ENCODE data around the gene DZIP3.
A peak's percentile ranks its signal among the peaks of the same experiment; 100 is the strongest.

DZIP3 gene, protein sequence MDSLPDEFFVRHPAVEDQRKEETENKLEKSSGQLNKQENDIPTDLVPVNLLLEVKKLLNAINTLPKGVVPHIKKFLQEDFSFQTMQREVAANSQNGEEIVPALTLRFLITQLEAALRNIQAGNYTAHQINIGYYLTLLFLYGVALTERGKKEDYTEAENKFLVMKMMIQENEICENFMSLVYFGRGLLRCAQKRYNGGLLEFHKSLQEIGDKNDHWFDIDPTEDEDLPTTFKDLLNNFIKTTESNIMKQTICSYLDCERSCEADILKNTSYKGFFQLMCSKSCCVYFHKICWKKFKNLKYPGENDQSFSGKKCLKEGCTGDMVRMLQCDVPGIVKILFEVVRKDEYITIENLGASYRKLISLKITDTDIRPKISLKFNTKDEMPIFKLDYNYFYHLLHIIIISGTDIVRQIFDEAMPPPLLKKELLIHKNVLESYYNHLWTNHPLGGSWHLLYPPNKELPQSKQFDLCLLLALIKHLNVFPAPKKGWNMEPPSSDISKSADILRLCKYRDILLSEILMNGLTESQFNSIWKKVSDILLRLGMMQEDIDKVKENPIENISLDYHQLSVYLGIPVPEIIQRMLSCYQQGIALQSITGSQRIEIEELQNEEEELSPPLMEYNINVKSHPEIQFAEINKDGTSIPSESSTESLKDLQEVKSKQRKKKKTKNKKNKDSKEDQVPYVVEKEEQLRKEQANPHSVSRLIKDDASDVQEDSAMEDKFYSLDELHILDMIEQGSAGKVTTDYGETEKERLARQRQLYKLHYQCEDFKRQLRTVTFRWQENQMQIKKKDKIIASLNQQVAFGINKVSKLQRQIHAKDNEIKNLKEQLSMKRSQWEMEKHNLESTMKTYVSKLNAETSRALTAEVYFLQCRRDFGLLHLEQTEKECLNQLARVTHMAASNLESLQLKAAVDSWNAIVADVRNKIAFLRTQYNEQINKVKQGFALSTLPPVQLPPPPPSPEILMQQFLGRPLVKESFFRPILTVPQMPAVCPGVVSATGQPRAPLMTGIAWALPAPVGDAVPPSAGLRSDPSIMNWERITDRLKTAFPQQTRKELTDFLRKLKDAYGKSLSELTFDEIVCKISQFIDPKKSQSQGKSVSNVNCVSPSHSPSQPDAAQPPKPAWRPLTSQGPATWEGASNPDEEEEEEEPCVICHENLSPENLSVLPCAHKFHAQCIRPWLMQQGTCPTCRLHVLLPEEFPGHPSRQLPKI

DNA sequence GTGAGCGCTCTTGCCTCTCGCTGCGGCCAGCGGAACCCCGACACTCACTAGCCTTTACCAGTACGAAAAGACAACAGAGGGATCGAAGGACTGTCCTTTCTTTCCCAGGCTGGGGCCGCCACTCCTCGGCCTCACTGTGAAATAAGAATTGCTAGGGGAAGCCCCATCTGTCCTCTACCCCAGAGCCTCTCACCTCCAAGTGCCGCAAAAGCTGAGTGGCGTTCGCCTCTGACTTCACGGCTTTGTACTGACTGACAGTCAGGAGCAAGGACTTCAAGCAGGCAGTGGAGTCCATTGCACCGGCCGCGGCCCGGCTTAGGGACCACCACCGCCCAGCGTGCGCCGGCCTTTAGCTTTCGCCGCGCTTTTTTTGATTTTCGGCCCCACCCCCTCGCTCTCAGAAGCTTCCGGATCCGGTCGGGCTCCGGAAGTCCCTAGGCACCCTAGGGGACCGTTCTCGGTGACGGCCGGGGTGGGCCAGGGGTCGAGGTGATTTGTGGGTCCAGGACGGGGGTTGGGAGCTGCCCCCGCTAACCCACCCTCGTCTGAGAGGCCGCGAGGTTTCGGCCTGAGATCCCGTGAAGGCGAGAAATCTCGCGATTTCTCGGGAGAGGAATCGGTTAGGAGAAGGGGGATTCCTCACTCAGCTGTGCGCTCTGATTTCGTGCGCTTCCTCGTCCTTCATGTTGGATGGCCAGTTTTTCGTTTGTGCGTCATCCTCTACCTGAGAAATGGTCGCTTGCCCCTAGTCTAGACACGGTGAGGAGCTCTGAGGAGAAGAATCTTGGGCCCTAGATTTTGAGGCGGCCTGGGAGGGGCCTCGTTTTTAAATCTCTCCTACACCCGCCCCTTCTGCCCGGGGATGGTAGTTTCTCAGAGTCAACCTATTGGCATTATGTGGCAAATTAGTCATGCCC, at the start of gene DZIP3, which contains the start of gene CIP2A:
DZIP3 (plus strand) TSS at position 642 of the 917 bp plus-strand sequence. CDS start 15,685 bp downstream, outside the sequence.
CIP2A (minus strand) TSS at position 358 of the 917 bp plus-strand sequence; CDS start at position 295, 63 bp downstream.
- DNase-seq: peak; percentile 78

DNA sequence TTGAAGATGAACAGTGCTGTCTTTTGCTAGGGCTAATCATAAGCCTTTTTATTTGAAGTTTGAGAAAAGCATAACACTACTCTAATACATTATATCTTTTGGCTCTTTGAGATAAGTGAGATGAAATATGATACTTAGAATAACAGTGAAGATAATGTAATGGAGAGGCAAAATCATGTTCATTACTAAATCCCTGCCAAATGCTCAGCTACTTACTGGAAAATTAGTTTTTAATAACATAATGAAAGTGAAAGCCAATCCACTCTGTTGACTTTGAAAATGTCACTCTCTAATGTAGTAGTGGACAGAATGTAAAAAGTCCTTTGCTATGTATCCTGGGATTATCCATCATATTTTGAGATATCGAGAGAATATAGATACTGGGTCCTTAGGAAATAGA, 43.3 kb upstream of the DZIP3 start:
- no peak for DNase-seq

DNA sequence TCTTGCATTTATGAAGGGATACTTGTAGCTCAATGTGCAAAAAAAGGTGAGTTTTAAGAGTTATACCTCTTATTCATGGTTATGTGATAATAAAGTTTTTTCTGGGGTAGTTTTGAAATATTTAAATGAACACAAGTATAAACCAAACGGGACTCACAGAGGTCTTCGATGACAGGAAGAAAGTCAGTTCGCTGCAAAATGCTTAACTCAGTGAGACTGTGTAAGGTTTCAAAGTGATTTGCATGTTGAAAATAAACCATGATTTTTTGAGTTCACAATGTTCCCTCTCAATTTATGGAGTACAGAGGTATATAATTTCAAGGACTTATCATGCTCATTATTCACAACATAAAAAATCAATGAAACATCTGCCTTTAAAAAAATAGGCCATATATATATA, 42.8 kb upstream of the DZIP3 start:
- DNase-seq: no peak

DNA sequence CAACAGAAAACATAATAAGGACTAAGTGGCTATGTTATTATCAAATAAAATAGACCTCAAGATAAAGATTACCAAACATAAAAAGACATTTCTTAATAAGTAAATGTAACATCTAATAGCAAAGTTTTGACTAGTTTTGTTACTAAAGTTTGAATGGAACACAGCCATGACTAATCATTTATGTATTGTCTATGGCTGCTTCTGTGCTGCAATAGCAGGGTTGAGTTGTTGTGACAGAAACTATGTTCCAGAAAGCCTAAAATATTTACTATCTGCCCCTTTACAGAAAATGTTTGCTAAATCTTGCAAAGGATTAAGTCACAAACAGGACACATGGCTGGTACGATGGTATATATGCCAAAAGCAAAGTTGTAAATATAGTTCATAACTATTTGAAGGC, 41.2 kb upstream of the DZIP3 start:
- DNase-seq: no peak

DNA sequence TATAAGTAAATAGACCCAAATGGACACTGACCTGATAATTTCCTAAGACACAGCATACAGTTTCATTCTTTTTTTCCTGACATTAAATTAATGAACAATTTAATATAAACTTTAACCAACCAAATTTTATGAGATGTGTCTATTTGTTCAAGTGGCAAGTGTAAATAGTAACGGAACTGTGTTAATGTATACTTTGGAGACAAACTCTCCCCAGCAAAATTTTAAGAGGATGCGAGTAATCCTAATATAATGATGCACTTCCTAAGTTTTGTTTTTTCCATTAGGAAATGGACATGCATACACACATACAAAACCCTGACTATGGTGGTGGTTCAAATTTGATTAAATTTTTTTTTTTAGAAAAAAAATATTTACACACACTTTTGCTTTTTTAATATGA, 40.6 kb upstream of the DZIP3 start:
- DNase-seq: no peak

DNA sequence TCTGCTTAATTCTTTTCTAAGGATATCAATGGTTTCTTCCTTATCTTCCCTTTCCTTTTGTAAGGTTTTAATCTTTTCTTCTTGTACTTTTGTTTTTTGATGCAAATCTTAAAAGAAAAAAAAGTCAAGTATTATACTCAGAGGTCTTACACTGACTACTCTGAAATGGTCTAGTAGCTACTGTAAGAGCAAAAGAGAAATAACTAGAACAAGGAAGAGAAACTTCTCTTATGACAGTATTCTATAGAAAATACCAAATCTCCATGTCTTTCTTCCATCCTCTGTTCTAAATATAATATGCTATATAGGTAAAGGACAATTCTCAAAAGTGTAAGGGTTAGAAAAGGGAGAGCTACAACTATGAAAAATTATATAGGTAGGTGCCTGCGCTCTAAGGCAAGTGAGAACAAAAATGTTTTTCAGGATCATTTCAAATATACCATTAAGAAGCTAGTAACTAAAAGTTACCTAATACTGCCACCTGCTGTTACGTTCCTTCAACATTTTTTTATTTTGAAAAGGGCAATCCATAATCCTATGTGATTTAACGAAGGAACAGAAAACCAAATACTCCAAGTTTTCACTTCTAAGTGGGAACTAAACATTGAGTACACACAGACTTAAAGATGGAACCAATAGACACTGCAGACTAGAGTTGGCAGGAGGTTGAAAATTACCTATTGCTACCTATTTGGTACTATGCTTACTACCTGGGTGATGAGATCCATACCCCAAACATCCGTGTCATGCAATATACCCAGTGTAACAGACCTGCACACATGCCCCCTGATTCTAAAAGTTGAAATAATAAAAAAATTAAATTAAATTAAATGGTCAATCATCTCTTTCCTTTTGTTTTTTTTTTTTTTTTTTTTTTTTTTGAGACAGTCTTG, 37.0 kb upstream of the DZIP3 start:
- peak; percentile 4 for DNase-seq

DNA sequence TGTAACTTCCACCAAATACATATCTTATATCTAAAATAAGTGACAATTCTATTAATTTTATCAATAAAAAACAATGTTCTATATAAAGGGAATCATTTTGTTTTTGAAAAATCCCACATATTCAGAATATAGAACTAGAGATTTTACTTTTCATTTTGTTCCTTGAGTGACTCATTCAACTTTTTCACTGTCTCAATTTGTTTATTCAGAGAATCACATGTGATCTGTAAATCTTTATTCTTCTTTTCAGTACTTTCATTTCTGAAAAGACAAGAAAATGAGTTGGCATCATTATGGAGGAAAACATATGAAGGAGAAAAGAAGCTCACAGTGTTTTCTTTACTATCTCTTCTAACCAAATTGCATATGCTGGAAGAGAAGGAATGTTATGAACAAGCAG, 35.3 kb upstream of the DZIP3 start:
- DNase-seq: no peak

DNA sequence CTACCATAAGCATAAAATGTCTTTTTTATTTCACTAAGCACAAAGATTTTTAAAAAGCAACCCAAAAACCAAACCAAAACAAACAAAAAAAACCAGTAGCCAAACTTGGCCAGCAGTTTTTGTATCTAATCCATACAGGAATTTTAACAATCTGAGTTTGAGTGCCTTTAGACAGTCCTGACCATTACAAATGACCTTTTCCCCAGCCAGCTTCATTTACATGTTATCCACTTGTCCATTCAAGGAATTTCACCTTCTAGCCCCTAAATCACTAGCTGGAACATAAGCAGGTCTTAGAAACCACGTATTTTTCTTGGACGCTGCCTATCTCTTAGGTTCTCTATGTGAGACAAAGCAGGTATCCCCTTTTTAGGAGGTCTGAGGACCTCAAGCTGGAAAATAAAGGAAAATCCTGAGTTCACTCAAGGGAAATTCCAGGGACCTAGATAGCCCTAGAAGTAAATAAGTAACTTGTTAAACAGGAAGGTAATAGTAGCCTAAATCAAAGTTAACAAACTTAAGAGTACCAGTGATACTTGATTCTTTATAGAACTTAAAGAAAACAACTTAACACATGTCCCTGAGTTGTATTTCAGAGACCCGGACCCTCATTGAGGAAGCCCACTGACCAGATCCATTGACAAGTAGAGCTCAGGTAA, 34.5 kb upstream of the DZIP3 start:
- DNase-seq: no peak

DNA sequence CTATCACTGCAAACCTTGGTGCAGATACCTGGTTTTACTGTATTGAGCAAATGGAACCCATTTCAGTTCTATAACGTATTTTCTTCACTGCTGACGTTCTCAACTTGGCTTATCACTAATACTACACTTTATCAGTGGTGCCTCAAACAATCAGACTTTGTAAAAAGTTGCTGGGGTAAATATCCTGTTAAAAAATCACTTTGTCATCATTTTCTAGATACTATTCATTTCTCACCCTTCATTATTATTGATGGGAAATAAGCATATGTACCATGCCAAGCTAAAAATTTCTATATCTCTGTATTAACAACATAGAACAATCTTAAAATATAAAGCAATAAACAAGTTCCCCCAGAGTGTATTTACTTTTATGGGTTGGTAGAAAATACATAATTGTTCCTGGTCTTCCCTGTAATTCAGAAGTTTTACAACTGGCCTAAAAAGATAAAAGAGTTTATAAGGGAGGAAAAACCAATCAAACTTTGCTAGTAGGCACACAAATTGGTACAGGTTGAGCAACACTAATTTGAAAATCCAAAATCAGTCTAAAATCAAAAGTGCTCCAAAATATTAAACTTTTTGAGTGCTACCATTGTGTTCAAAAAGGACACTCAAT, 33.4 kb upstream of the DZIP3 start:
- no peak for DNase-seq

DNA sequence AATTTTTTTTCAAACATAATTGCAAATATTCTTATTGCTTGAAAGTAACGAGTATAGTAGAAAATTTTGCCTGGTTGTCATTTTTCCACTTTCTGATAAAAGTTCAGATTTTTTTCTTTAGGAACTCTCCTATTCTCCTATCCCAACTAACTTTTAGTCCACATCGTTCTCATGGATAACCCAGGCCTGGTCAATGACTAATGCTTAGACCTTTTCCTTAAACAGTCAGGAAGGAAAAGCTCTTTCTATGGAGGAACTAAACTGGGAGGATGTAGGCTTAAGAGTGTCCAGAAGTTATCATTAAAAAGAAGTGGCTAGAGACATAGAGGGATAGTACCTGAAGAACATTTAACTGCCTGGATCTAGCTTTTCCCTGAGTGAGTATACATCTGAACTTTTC, 27.0 kb upstream of the DZIP3 start:
- DNase-seq: no peak

DNA sequence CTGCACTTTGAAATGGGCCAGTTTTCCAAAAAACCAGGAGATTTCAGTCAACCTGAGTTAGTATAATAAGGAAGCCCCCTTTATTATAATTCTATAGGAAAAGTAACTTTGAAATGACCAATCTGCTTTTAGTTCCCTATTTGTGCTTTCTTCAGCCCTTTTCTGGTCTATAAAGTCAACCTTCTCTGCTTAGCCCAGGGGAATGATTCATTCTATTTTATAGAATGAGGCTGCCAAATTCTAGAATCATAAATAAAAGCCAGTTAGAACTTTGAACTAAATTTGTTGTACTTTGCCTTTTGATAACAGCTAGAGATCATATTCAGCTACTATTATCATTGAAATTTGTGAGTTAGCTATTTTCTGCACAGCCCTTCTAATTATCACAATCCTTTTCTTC, 25.0 kb upstream of the DZIP3 start:
- no peak for DNase-seq

DNA sequence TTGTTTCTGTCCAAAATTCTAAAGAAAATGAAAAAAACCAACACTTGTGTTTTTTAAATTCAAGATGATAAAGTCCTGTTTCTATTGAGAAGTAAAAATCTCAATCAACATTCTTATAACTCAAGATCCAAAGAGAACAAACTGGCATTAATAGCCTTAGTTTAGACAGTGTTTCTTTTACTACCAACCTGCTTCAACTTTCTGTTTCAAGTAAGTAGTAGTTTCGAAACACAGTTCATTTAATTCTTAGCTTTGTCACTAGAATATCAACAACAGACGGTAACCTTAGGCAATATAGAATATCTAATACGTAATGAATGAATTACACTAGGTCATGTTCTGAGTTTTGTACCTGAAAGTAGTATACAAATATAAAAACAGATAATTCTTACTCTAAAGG, 24.0 kb upstream of the DZIP3 start:
- no peak for DNase-seq

DNA sequence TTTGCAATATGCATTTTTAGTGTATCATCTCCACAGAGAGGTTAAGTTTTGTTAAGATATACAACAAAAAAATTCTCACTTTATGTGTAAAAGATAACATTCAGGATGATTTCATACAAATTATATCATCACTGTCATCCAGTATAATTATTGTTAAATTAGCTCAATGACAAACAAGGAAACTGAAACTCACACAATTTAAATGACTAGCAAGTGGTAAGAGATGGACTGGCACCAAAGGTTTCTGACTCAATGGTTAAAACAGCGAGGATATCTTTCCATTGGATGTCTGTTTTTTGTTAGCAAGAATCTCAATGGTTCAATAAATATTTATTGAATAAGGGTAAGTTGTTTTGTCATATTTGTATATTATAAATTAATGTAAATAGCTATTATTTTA, 22.9 kb upstream of the DZIP3 start:
- no peak for DNase-seq

DNA sequence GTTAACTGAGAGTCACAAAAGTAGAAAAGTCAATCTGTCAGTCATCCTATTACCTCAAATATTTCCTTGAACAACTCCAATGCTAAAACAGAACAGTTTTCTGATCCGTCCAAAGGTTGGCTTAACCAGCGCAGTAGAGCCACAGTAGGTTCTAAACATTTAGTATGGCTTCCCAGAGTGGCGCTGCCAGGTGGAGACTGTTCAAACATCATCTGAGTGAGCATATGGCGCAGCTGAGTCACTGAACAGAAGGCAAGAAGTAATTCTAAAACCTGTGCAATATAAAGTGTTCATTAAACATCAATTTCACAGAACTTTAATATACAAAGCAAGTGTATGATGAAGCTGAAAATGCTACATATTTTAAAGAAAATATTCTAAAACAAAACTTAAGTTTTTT, 20.2 kb upstream of the DZIP3 start:
- no peak for DNase-seq

DNA sequence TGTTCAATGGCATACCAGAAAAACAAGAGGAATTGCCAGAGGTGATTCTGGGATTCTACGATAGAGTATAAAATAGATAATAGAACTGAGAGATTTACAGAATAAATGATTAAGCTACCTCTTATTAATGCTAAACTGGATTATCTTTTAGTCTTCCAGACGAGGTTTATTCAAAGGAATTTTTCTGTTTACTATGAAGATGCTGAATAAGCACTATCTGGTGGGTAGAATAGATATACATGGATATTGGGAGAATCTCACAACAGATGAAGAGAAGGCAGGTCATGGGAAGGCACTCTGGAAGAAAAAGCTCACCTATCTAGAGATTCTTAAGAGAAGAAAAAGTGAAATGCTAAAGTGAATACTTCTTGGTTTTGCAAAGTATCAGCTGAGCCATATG, 11.5 kb upstream of the DZIP3 start:
- DNase-seq: no peak

DNA sequence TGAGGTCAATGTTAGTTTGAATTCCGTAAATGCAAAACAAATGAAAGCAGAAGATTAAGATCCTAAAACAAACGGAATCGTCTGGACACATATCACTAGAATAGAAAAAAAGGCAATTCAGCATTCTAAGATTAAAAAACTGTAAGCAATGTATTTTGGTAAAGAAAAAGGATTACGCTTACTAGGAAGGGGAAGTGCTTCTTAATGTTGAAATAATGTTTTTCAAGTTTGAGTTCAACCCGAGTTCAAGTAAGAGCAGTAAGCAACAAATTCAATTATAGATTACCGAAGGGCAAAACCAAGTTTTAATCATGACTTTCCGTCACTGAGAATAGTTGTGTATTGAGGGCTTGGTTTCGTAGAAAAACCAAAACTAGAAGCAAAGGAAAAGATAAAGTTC, 921 bp upstream of the DZIP3 start:
- no peak for DNase-seq

DNA sequence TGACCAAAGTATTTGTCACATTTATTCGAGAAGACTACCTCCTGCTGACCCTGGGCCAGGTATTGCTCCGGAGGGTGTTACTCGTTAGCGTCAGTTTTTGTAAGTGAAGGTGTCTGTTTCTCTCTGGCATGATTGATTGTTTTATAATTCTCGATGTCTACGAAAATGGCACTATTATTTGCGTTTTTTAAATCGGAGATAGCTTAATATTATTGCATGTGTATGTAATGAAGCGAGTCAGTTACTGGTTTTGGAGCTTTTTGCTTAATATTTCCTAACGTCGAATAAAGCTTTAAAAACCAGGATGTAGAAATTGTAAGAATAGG, 439 bp downstream of the DZIP3 start:
- no peak for DNase-seq

DNA sequence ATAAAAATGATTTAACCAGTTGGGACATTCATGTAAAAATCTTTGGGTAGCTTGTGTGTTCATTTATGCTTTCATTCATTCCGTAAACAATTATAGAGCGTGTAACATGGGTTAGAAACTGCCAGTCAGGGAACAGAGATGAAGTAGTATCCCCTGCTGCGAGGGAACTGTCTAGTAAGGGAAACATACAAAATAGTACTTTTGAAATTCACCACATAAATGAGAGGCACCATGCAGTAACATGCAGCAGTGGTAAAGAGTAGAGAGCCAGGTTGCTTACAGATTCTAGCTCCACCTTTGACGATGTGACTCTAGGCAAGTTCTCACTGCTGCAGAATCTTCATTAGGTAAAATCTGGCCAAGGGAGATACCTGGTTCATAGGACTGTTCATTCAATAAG, 938 bp downstream of the DZIP3 start:
- peak; percentile 11 for DNase-seq

DNA sequence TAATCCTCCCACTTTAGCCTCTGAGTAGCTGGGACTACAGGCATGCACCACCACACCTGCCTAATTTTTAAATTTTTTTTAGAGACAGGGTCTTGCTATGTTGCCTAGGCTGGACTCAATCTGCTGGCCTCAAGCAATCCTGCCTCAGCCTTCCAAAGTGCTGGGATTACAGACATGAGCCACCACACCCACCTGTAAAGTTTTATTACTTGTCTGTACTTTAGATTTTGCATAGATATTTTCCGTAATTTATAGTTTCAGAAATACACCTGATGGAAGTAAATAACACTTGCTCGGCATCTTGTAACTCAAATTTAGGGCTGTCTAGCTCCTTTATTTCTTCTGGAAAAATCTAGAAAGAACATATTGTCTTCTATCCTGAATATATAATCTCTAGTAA, 5.8 kb downstream of the DZIP3 start:
- no peak for DNase-seq

DNA sequence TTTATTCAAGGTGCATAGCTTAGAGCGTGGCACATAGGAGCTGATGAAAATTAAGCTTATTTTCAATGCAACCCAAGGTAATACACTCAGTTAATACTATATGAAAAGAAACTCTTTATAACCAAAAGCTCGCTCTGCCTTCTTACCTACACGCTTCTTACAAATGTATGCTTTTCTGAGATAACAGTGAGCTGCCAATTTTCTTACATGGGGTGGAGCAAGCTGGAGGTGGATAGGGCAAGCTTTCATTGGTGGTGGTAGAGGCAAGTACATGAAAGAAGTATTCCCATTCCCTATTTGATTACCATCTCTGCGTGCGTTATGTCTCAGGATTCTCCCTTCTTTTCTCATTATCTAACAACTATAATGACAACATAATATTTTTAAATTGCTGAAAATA, 8.9 kb downstream of the DZIP3 start:
- DNase-seq: no peak

All from CD4-positive, alpha-beta T cell treated with Interleukin-17A for 4 hours (primary cell).